Smooth muscle cell (in vitro differentiated cells): ENCODE data around the gene DISP1. TPM values are rescaled to one million over a fixed set of nuclear protein-coding genes. Genes with fewer than 3 reads are reported as not detected.

Source experiments
- DNase-seq: peaks from one replicate; lab custom pipeline; 2025; ENCODE audit not compliant: unreplicated experiment; lab: John Stamatoyannopoulos, UW
- H2AFZ ChIP-seq: fragments of 200-600 bp; sonication (generic); 2 replicates; pipeline ENCODE4 v1.6.0; 2016; ENCODE audit warnings: antibody characterized with exemption, low read depth, mild to moderate bottlenecking
- H3F3A ChIP-seq: fragments of 200-600 bp; sonication (generic); 2 replicates; pipeline ENCODE4 v1.6.0; 2017; ENCODE audit warnings: antibody characterized with exemption, low read depth
- H3K27ac ChIP-seq: fragments of 200-600 bp; sonication (generic); 2 replicates; pipeline ENCODE4 v1.5.1; 2016; ENCODE audit warnings: low read depth, mild to moderate bottlenecking
- H3K27me3 ChIP-seq: fragments of 200-600 bp; sonication (generic); 2 replicates; pipeline ENCODE4 v1.6.1; 2016; ENCODE audit warnings: low read depth, mild to moderate bottlenecking
- H3K36me3 ChIP-seq: fragments of 200-600 bp; sonication (generic); 2 replicates; pipeline ENCODE4 v1.5.1; 2016; ENCODE audit warnings: low read depth
- H3K4me1 ChIP-seq: fragments of 200-600 bp; sonication (generic); 2 replicates; pipeline ENCODE4 v1.5.1; 2016; ENCODE audit warnings: low read depth
- H3K4me2 ChIP-seq: fragments of 200-600 bp; sonication (generic); 2 replicates; pipeline ENCODE4 v1.6.0; 2016; ENCODE audit warnings: mild to moderate bottlenecking
- H3K4me3 ChIP-seq: fragments of 200-600 bp; sonication (generic); 2 replicates; pipeline ENCODE4 v1.5.1; 2016; ENCODE audit warnings: mild to moderate bottlenecking
- H3K79me2 ChIP-seq: fragments of 200-600 bp; sonication (generic); 2 replicates; pipeline ENCODE4 v1.6.0; 2016; ENCODE audit warnings: low read depth, mild to moderate bottlenecking
- H3K9ac ChIP-seq: fragments of 200-600 bp; sonication (generic); 2 replicates; pipeline ENCODE4 v1.6.0; 2016; ENCODE audit warnings: low read depth
- H3K9me3 ChIP-seq: fragments of 200-600 bp; sonication (generic); replicated peaks from 2 replicates; pipeline ENCODE4 v1.5.1; 2016; ENCODE audit warnings: low read depth
- H4K20me1 ChIP-seq: fragments of 200-600 bp; sonication (generic); 2 replicates; pipeline ENCODE4 v1.6.0; 2016; ENCODE audit warnings: low read depth
- CTCF ChIP-seq: fragments of 200-600 bp; sonication (generic); IDR thresholded peaks from 2 replicates; pipeline ENCODE4 v1.5.1; 2017; ENCODE audit warnings: borderline replicate concordance, mild to moderate bottlenecking, antibody characterized with exemption; ENCODE audit not compliant: insufficient read depth, poor library complexity, severe bottlenecking
- WGBS: methylation state at CpG from one replicate; pipeline ENCODE4 v1.1.7; 2016; ENCODE audit warnings: low lambda C conversion rate; 5-methylcytosine and 5-hydroxymethylcytosine counted together
- polyA plus RNA-seq: library from polyadenylated mRNA; unstranded; fragments of >200 nt; fragmentation: Nextera tagmentation; extraction: Ambion mirVana; gene quantifications from 2 replicates; pipeline ENCODE4 v1.2.1, GENCODE V29; 2016
- total RNA-seq: library from RNA; depleted of rRNA; stranded (reverse); fragments of >200 nt; gene quantifications from 2 replicates; pipeline ENCODE4 v1.2.3, GENCODE V29; 2014

Gene DISP1
- total and polyA plus RNA-seq, 2 experiments from 2014 or later = 5.6 to 8.4 TPM

- no peak for DNase-seq
Measured at GRCh38 chr1:222794656-222795474, 20.0 kb upstream of the DISP1 start.

DNA sequence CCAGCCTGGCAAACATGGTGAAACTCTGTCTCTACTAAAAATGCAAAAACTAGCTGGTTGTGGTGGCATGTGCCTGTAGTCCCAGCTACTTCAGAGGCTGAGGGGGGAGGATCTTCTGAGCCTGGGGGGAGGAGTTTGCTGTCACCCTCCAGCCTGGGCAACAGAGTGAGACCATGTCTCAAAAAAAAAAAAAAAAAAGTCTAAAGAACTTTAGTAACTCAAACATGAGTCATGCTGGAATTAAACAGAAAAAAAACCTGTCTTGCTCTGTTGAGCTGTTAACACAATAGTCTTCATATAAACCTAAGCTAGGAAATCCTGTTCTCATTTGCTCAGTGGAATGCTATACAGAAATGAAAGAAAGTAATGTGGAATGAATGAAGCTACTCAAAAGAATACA is 16.7 kb upstream of the DISP1 start:
- no peaks in the 10 kb centered on the region for H3K4me1 ChIP-seq

More at GRCh38 chr1:222794656-222795474, 20.0 kb upstream of the DISP1 start:
- 97% methylated on average over 3 of the region's 6 CpGs for WGBS
- Histone ChIP-seq H3F3A (no peaks in the 10 kb centered on the region), H3K4me3 (no peak overlapping the region), H2AFZ (no peak overlapping the region), H3K27ac (no peak overlapping the region), H3K4me2 (no peak overlapping the region), H3K27me3 (no peaks in the 10 kb centered on the region), H3K4me1 (no peaks in the 10 kb centered on the region), H3K9me3 (no peaks in the 10 kb centered on the region), H3K79me2 (no peaks in the 10 kb centered on the region), H3K9ac (no peak overlapping the region), H3K36me3 (no peaks in the 10 kb centered on the region), H4K20me1 (no peaks in the 10 kb centered on the region)
- TF ChIP-seq CTCF = no peak

DNA sequence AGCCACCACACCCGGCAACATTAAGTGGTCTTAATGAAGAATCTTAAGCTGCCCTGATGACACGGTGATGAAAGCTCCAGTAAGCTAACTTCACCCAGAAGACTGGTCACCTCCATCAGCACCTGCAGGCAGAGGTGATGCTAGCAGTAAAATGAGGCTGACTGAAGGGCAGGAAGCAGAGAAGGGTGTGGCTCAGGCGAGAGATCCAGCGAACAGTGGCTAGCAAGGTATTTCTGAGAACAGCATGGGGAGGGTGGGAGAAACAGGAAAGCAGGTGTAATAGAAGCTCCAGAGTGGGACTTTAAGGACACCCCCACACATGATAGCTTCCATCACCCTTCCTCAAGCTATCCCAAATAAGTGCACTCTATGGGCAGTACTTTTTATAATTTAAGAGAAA is 15.9 kb upstream of the DISP1 start:
- H2AFZ ChIP-seq = no peak overlapping the region
- no peaks in the 10 kb centered on the region for H3K4me1 ChIP-seq
- no peak overlapping the region for H3K27ac ChIP-seq
- 73% methylated on average over 4 of the region's 4 CpGs for WGBS
- H3K27me3 ChIP-seq = no peaks in the 10 kb centered on the region
- H3K36me3 ChIP-seq = no peaks in the 10 kb centered on the region
- H3K4me3 ChIP-seq = no peak overlapping the region
- DNase-seq = no peak
- no peak overlapping the region for H3K4me2 ChIP-seq
- no peak for TF ChIP-seq CTCF
- H3K79me2 ChIP-seq = no peaks in the 10 kb centered on the region
- no peaks in the 10 kb centered on the region for H3F3A ChIP-seq
- H3K9ac ChIP-seq = no peak overlapping the region
- H3K9me3 ChIP-seq = no peaks in the 10 kb centered on the region
- H4K20me1 ChIP-seq = no peaks in the 10 kb centered on the region

More for the DNA sequence above, 16.7 kb upstream of the DISP1 start:
- no peak for TF ChIP-seq CTCF
- no peak for DNase-seq
- H4K20me1 ChIP-seq = no peaks in the 10 kb centered on the region
- no peak overlapping the region for H3K4me3 ChIP-seq
- no peak overlapping the region for H3K4me2 ChIP-seq
- H3K9me3 ChIP-seq = no peaks in the 10 kb centered on the region
- no peaks in the 10 kb centered on the region for H3K27me3 ChIP-seq
- H3K9ac ChIP-seq = no peak overlapping the region
- H2AFZ ChIP-seq = no peak overlapping the region
- no peaks in the 10 kb centered on the region for H3K36me3 ChIP-seq
- H3K27ac ChIP-seq = no peak overlapping the region
- no peaks in the 10 kb centered on the region for H3F3A ChIP-seq
- no peaks in the 10 kb centered on the region for H3K79me2 ChIP-seq

GRCh38 chr1:222801067-222801466 is 13.8 kb upstream of the DISP1 start:
- H3K27ac ChIP-seq = no peak overlapping the region
- H3F3A ChIP-seq = no peaks in the 10 kb centered on the region
- no peaks in the 10 kb centered on the region for H3K36me3 ChIP-seq
- H3K4me2 ChIP-seq = no peak overlapping the region
- no peaks in the 10 kb centered on the region for H3K9me3 ChIP-seq
- no peaks in the 10 kb centered on the region for H3K27me3 ChIP-seq
- H2AFZ ChIP-seq = no peak overlapping the region
- peaks cover 4% of the 10 kb centered on the region for H3K4me1 ChIP-seq
- TF ChIP-seq CTCF = no peak
- H3K9ac ChIP-seq = no peak overlapping the region
- H3K4me3 ChIP-seq = no peak overlapping the region
- no peaks in the 10 kb centered on the region for H3K79me2 ChIP-seq
- no peak for DNase-seq
- no peaks in the 10 kb centered on the region for H4K20me1 ChIP-seq
- 87% methylated on average over 4 of the region's 4 CpGs for WGBS
